Mesenchymal stem cell (in vitro differentiated cells and primary cell): ENCODE results near the gene CAPG.

Source experiments
- DNase-seq: peaks from one replicate; pipeline ENCODE4 v3.0.0-alpha.2; 2013
- H2AFZ ChIP-seq: one replicate; pipeline ENCODE4 v1.6.1; 2013; ENCODE audit warnings: low read depth, mild to moderate bottlenecking, control low read depth, inconsistent platforms, low read length, moderate library complexity
- H2AK5ac ChIP-seq: 2 replicates; pipeline ENCODE4 v1.6.1; 2013; ENCODE audit warnings: low read length, moderate library complexity, mild to moderate bottlenecking, inconsistent platforms; ENCODE audit not compliant: severe bottlenecking
- H2BK120ac ChIP-seq: one replicate; pipeline ENCODE4 v1.6.1; 2013; ENCODE audit warnings: low read depth, mild to moderate bottlenecking, inconsistent platforms, low read length, moderate library complexity
- H2BK12ac ChIP-seq, 2 experiments: one replicate each; pipeline ENCODE4 v1.6.1; 2013; ENCODE audit warnings: inconsistent platforms in 2 of 2, low read length in 2 of 2, mild to moderate bottlenecking in 2 of 2, moderate library complexity in 2 of 2, control low read depth in 1 of 2
- H2BK15ac ChIP-seq: one replicate; pipeline ENCODE4 v1.6.1; 2013; ENCODE audit warnings: mild to moderate bottlenecking, low read depth, inconsistent platforms; ENCODE audit not compliant: poor library complexity, severe bottlenecking
- H2BK5ac ChIP-seq: 2 replicates; pipeline ENCODE4 v1.6.1; 2013; ENCODE audit warnings: low read depth, mild to moderate bottlenecking, low read length, control low read depth, inconsistent platforms; ENCODE audit not compliant: poor library complexity, severe bottlenecking
- H3K14ac ChIP-seq, 2 experiments: one replicate each; pipeline ENCODE4 v1.6.1; 2013; ENCODE audit warnings: inconsistent platforms in 2 of 2, low read length in 2 of 2, control low read depth in 1 of 2, mild to moderate bottlenecking in 1 of 2, moderate library complexity in 1 of 2
- H3K18ac ChIP-seq, 2 experiments: one replicate each; pipeline ENCODE4 v1.6.1; 2013; ENCODE audit warnings: inconsistent platforms in 2 of 2, low read length in 2 of 2, control low read depth in 1 of 2, low read depth in 1 of 2, mild to moderate bottlenecking in 1 of 2
- H3K23ac ChIP-seq, 2 experiments: one replicate each; pipeline ENCODE4 v1.6.1; 2013; ENCODE audit warnings: inconsistent platforms in 2 of 2, low read length in 2 of 2, mild to moderate bottlenecking in 2 of 2, moderate library complexity in 2 of 2, control low read depth in 1 of 2
- H3K27ac ChIP-seq: 2 replicates; pipeline ENCODE4 v1.5.1; 2013; ENCODE audit warnings: mild to moderate bottlenecking, moderate library complexity, low read length, control low read depth, inconsistent platforms; ENCODE audit not compliant: poor library complexity, severe bottlenecking
- H3K27me3 ChIP-seq, 2 experiments: 2 replicates each; pipeline versions ENCODE4 v1.6.1 to v1.7.0; 2013; ENCODE audit warnings: low read length in 2 of 2, mild to moderate bottlenecking in 2 of 2, moderate library complexity in 2 of 2, control low read depth in 1 of 2, inconsistent platforms in 1 of 2; ENCODE audit not compliant: control insufficient read depth in 1 of 2, insufficient read depth in 1 of 2
- H3K36me3 ChIP-seq, 2 experiments: 2 replicates each; pipeline versions ENCODE4 v1.6.1 to v1.7.0; 2013; ENCODE audit warnings: low read length in 2 of 2, control low read depth in 1 of 2, inconsistent platforms in 1 of 2, low read depth in 1 of 2, mild to moderate bottlenecking in 1 of 2; ENCODE audit not compliant: insufficient read depth in 2 of 2, control insufficient read depth in 1 of 2
- H3K4ac ChIP-seq, 2 experiments: one replicate each; pipeline ENCODE4 v1.6.1; 2013; ENCODE audit warnings: inconsistent platforms in 2 of 2, low read length in 2 of 2, mild to moderate bottlenecking in 2 of 2, moderate library complexity in 2 of 2, control low read depth in 1 of 2, low read depth in 1 of 2
- H3K4me1 ChIP-seq: 2 replicates; pipeline ENCODE4 v1.6.1; 2013; ENCODE audit warnings: low read depth, low read length, control low read depth; ENCODE audit not compliant: control insufficient read depth, insufficient read depth
- H3K4me2 ChIP-seq: 2 replicates; pipeline ENCODE4 v1.6.1; 2013; ENCODE audit warnings: low read length, mild to moderate bottlenecking, inconsistent platforms; ENCODE audit not compliant: poor library complexity, severe bottlenecking
- H3K4me3 ChIP-seq, 2 experiments: 2 replicates each; pipeline versions ENCODE4 v1.5.1 to v1.7.0; 2013; ENCODE audit warnings: low read length in 2 of 2, mild to moderate bottlenecking in 2 of 2, control low read depth in 1 of 2, low read depth in 1 of 2; ENCODE audit not compliant: insufficient read depth in 1 of 2
- H3K79me1 ChIP-seq: replicated peaks from 2 replicates; pipeline ENCODE4 v1.6.1; 2013; ENCODE audit warnings: mild to moderate bottlenecking, control low read depth, low read length, inconsistent platforms; ENCODE audit not compliant: poor library complexity, severe bottlenecking
- H3K9ac ChIP-seq: 2 replicates; pipeline ENCODE4 v1.7.0; 2013; ENCODE audit warnings: mild to moderate bottlenecking, low read length, moderate library complexity
- H3K9me3 ChIP-seq: 2 replicates; pipeline ENCODE4 v1.7.0; 2013; ENCODE audit warnings: mild to moderate bottlenecking, low read length; ENCODE audit not compliant: control insufficient read depth
- H4K8ac ChIP-seq: one replicate; pipeline ENCODE4 v1.6.1; 2013; ENCODE audit warnings: inconsistent platforms, mild to moderate bottlenecking, low read length, moderate library complexity
- H4K91ac ChIP-seq: one replicate; pipeline ENCODE4 v1.6.1; 2013; ENCODE audit warnings: mild to moderate bottlenecking, low read length, inconsistent platforms
- WGBS: methylation state at CpG from one replicate; pipeline ENCODE4 v1.1.7; 2013; ENCODE audit warnings: mixed read lengths; 5-methylcytosine and 5-hydroxymethylcytosine counted together

The CAPG gene

GRCh38 chr2:85357736-85358135 is 52.4 kb downstream of the CAPG start:
- Histone ChIP-seq H3K4me3 (no peak overlapping the region), H2AFZ (no peak overlapping the region), H3K23ac (no peak overlapping the region), H3K18ac (no peak overlapping the region), H3K4me1 (peaks cover 11% of the 10 kb centered on the region), H2BK5ac (no peak overlapping the region), H3K14ac (no peak overlapping the region), H2BK15ac (no peak overlapping the region), H3K4me2 (no peak overlapping the region), H3K27me3 (no peaks in the 10 kb centered on the region), H3K79me1 (peaks cover 25% of the 10 kb centered on the region), H3K4ac (no peak overlapping the region), H2BK120ac (no peak overlapping the region), H3K27ac (no peak overlapping the region), H2BK12ac (no peak overlapping the region), H3K36me3 (peaks cover 7 to 50% of the 10 kb centered on the region in 2 experiments), H3K9me3 (no peaks in the 10 kb centered on the region), H4K8ac (no peak overlapping the region), H4K91ac (no peak overlapping the region), H3K9ac (no peak overlapping the region), H2AK5ac (no peak overlapping the region)
- DNase-seq = no peak
- 100% methylated on average over 3 of the region's 3 CpGs for WGBS

- WGBS = 98% methylated on average over 2 of the region's 2 CpGs
- no peak overlapping the region for H3K9ac ChIP-seq
- no peak for DNase-seq
- no peak overlapping the region for H2AK5ac ChIP-seq
- H3K36me3 ChIP-seq = peaks cover 7 to 45% of the 10 kb centered on the region in 2 experiments
- no peaks in the 10 kb centered on the region for H3K27me3 ChIP-seq
- H3K18ac ChIP-seq = no peak overlapping the region
- no peak overlapping the region for H3K4me3 ChIP-seq
- H3K79me1 ChIP-seq = peaks cover 34% of the 10 kb centered on the region
- H4K91ac ChIP-seq = no peak overlapping the region
- H2AFZ ChIP-seq = no peak overlapping the region
- no peak overlapping the region for H3K4ac ChIP-seq
- no peak overlapping the region for H3K14ac ChIP-seq
- H3K27ac ChIP-seq = no peak overlapping the region
- H2BK5ac ChIP-seq = no peak overlapping the region
- no peak overlapping the region for H3K23ac ChIP-seq
- H2BK12ac ChIP-seq = no peak overlapping the region
- H3K9me3 ChIP-seq = no peaks in the 10 kb centered on the region
- no peak overlapping the region for H4K8ac ChIP-seq
- no peak overlapping the region for H2BK15ac ChIP-seq
- peaks cover 11% of the 10 kb centered on the region for H3K4me1 ChIP-seq
- no peak overlapping the region for H3K4me2 ChIP-seq
- no peak overlapping the region for H2BK120ac ChIP-seq
These were observed 54.0 kb downstream of the CAPG start for GRCh38 chr2:85356186-85356585.

GRCh38 chr2:85355521-85355920 is 54.6 kb downstream of the CAPG start:
- no peak overlapping the region for H3K23ac ChIP-seq
- H3K14ac ChIP-seq = no peak overlapping the region
- H2AFZ ChIP-seq = no peak overlapping the region
- no peak for DNase-seq
- peaks cover 11% of the 10 kb centered on the region for H3K4me1 ChIP-seq
- no peak overlapping the region for H3K27ac ChIP-seq
- no peaks in the 10 kb centered on the region for H3K27me3 ChIP-seq
- H2BK15ac ChIP-seq = no peak overlapping the region
- peaks cover 13 to 48% of the 10 kb centered on the region in 2 experiments for H3K36me3 ChIP-seq
- no peak overlapping the region for H2BK120ac ChIP-seq
- no peak overlapping the region for H3K4ac ChIP-seq
- no peak overlapping the region for H2BK5ac ChIP-seq
- H2AK5ac ChIP-seq = no peak overlapping the region
- H3K9ac ChIP-seq = peak overlapping the region; percentile 98
- H3K4me3 ChIP-seq = peak overlapping the region in 1 of 2 experiments; percentile 98
- no peaks in the 10 kb centered on the region for H3K9me3 ChIP-seq
- H3K18ac ChIP-seq = no peak overlapping the region
- H3K4me2 ChIP-seq = peak overlapping the region; percentile 82
- no peak overlapping the region for H2BK12ac ChIP-seq
- peaks cover 34% of the 10 kb centered on the region for H3K79me1 ChIP-seq
- H4K91ac ChIP-seq = no peak overlapping the region
- 94% methylated on average over 3 of the region's 3 CpGs for WGBS
- peak overlapping the region; percentile 45 for H4K8ac ChIP-seq

- 18% methylated on average over 10 of the region's 10 CpGs for WGBS
- no peak overlapping the region for H3K23ac ChIP-seq
- H3K4me1 ChIP-seq = peaks cover 11% of the 10 kb centered on the region
- H3K18ac ChIP-seq = peak overlapping the region; percentile 67 to 86
- H2BK5ac ChIP-seq = no peak overlapping the region
- peak overlapping the region; percentile 87 for H2AFZ ChIP-seq
- H4K8ac ChIP-seq = peak overlapping the region; percentile 66
- H3K9ac ChIP-seq = peak overlapping the region; percentile 98
- peak overlapping the region; percentile 19 for H4K91ac ChIP-seq
- H3K79me1 ChIP-seq = peaks cover 34% of the 10 kb centered on the region
- no peak overlapping the region for H2BK120ac ChIP-seq
- DNase-seq = no peak
- no peak overlapping the region for H2BK15ac ChIP-seq
- no peaks in the 10 kb centered on the region for H3K9me3 ChIP-seq
- peak overlapping the region; percentile 87 to 98 for H3K4me3 ChIP-seq
- peak overlapping the region in 1 of 2 experiments; percentile 71 for H3K4ac ChIP-seq
- no peak overlapping the region for H2BK12ac ChIP-seq
- H2AK5ac ChIP-seq = no peak overlapping the region
- H3K27ac ChIP-seq = no peak overlapping the region
- peak overlapping the region; percentile 82 for H3K4me2 ChIP-seq
- peaks cover 17 to 52% of the 10 kb centered on the region in 2 experiments for H3K36me3 ChIP-seq
- H3K27me3 ChIP-seq = no peaks in the 10 kb centered on the region
- H3K14ac ChIP-seq = peak overlapping the region in 1 of 2 experiments; percentile 37
These were observed 55.1 kb downstream of the CAPG start for GRCh38 chr2:85355073-85355410.
